GM23248 (cell line): Measurements from ENCODE around the gene NHLRC2.

Source experiments
- EZH2 ChIP-seq: fragments of 200-600 bp; sonication (generic); IDR thresholded peaks from 2 replicates; pipeline ENCODE4 v1.6.1; 2018; ENCODE audit warnings: antibody characterized with exemption, mild to moderate bottlenecking; ENCODE audit not compliant: insufficient read depth, poor library complexity, severe bottlenecking
- EZH2phosphoT487 ChIP-seq: fragments of 200-600 bp; sonication (generic); IDR thresholded peaks from 2 replicates; pipeline ENCODE4 v1.6.1; 2018; ENCODE audit warnings: antibody characterized with exemption, moderate library complexity, mild to moderate bottlenecking, low read depth; ENCODE audit not compliant: insufficient read depth

GRCh38 chr10:113843972-113844485 is 10.4 kb upstream of the NHLRC2 start:
- TF ChIP-seq EZH2 (no peak), EZH2phosphoT487 (no peak)
